LNCaP clone FGC (cell line): ENCODE results near the gene SLC66A1.

ENCODE experiments used
- DNase-seq: peaks from one replicate; pipeline ENCODE4 v3.0.0-alpha.2; 2011; ENCODE audit warnings: low read depth
- H3K4me3 ChIP-seq: 2 replicates; pipeline ENCODE4 v1.5.1; 2011; ENCODE audit warnings: mild to moderate bottlenecking, low read depth, low read length, control low read depth
- TF ChIP-seq, protein P1 (sequence below): IDR thresholded peaks from 2 replicates; pipeline ENCODE4 v1.5.1; 2012; ENCODE audit warnings: mild to moderate bottlenecking; ENCODE audit not compliant: control insufficient read depth, insufficient read depth; ENCODE audit errors: extremely low read depth

Gene SLC66A1

DNA sequence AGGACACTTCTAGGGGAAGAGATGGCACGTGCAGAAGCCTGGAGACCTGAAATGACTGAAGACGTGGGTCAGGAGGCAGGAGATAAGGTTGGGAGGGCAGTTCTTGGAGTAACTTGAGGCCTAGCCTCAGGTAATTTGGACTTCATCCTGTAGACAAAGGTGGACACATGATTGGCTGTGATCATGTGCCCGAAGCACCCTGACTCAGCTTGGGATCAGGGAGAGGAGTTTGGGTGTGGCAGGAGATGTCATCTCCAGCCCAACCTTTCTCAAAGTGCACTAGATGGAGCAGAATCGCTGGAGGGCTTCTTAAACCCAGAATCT, 1.5 kb downstream of the SLC66A1 start:
- no peak overlapping the region for H3K4me3 ChIP-seq
- TF ChIP-seq, protein P1, sequence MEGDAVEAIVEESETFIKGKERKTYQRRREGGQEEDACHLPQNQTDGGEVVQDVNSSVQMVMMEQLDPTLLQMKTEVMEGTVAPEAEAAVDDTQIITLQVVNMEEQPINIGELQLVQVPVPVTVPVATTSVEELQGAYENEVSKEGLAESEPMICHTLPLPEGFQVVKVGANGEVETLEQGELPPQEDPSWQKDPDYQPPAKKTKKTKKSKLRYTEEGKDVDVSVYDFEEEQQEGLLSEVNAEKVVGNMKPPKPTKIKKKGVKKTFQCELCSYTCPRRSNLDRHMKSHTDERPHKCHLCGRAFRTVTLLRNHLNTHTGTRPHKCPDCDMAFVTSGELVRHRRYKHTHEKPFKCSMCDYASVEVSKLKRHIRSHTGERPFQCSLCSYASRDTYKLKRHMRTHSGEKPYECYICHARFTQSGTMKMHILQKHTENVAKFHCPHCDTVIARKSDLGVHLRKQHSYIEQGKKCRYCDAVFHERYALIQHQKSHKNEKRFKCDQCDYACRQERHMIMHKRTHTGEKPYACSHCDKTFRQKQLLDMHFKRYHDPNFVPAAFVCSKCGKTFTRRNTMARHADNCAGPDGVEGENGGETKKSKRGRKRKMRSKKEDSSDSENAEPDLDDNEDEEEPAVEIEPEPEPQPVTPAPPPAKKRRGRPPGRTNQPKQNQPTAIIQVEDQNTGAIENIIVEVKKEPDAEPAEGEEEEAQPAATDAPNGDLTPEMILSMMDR: no peak
- no peak for DNase-seq

DNA sequence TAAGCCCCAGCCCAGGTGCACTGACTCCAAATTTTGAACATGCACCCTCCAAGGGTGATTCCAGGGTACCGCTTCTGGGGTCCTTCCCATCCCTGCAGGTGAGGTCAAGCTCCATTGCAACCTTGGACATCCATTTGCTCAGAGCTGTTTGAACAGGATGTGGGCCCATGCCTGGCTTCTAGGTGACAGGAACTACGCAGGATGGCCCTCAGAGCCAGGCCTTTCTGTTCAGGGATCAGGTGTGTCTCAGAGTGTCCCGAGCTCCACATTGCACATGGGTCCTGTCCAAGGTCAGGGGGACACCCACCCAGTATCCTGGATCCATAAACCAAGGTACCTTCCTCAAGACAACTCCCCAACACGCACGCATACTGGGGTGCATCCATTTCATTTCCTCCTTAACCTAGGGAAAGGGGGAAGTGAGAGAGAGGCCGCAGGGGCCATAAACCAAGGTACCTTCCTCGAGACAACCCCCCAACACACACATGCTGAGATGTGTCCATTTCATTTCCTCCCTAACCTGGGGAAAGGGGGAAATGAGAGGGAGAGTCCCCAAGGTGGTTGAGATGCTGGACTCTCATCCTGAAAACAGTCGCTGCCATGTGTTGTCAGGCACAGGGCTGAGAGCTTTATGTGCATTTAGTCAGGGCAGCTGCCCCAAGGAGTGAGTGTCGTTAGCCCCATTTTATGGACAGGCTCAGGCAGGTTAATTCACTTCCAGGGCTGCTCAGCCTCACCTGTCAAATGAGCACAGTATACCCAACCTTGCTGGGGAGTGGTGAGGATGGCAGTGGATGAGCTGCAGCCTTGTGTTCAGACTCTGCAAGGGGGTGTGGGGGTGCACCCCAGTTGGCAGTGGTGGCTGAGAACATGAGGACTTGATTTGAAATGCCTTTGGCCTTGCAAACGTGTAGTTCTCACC, 2.1 kb downstream of the SLC66A1 start:
- DNase-seq: no peak
- TF ChIP-seq, protein P1: no peak
- no peak overlapping the region for H3K4me3 ChIP-seq

DNA sequence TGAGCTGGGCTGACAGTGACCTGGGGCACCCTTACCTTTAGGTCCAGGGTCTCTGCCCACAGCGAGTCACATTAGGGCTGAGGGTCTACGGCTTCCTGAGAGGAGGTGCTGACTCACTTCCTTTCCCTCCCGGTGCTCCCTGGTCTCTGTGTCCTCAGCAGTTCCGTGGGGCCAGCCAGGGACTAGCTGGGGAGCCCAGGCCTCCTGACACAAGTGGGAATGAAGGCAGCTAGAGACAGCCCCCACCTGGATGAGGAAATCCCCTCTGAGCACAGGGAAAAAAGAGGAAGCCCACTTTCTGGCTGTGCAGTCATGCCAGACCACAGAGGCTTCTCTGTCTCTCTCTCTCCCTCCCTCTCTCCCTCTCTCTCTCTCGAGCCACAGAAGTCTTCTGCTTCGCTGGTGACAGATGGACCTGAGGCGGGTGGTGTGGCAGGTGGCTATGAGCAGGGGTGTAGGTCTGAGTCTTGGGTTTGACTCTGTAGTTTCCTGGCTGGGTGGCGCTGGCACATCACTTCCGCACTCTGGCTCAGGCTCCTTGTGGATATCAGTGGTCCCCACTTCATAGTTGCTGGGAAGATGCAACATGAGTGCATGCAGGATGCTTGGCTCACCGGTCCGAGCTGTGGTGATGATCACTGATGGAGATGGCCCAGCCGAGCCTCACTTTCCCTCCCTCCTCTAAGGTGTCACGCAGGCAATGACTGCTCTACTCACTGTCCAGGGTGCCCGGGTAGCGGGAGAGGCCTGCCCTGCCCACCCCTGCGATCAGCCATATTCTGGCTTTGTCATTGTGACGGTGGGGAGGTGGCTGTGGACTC, 3.5 kb downstream of the SLC66A1 start:
- H3K4me3 ChIP-seq: no peak overlapping the region
- TF ChIP-seq, protein P1: no peak
- no peak for DNase-seq

DNA sequence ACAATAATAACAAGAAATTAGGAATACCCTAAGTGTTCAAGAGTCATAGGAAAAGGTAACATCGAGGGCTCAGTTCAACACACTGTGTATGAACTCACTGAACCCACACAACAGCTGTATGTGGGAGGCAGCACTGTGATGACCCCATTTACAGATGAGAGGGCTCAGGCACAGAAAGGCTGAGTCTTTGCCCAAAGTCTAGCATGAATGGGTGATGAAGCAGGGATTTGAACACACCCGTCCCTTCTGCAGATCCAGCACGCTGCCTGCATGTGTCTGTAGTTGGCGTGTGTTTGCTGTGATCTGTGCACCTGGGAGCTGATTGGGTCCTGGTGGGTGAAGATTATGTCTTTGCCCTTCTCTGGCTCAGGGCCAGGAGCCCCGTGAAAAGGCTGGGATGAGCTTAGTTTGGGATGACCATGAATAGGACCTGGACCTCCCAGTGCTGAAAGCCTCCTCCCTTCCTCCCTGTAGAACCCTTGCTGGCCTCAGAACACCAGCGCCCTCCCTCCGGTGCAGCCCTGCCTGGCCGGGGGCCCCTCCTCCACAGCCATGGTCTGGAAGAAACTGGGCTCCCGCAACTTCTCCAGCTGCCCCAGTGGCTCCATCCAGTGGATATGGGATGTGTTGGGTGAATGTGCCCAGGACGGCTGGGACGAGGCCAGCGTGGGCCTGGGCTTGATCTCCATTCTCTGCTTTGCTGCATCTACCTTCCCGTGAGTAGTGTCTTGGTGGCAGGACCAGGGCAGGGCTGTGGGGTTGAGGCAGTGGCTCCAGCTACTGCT, 5.2 kb downstream of the SLC66A1 start:
- no peak overlapping the region for H3K4me3 ChIP-seq
- TF ChIP-seq, protein P1: no peak
- DNase-seq: no peak

DNA sequence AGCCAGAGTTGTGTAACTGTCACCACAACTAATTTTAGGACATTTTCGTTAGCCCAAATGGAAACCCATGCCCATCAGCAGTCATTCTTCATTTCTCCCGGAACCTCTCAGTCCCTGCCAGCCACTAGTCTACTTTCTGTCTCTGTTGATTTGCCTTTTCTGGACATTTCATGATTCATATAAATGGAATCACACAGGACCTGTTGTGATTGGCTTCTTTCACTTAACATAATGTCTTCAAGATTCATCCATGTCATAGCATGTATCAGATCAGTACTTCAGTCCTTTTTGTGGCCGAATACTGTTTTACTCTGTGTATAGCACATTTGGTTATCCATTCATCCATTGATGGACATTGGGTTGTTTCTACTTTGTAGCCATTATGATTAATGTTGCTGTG, 7.1 kb downstream of the SLC66A1 start:
- TF ChIP-seq, protein P1: no peak
- H3K4me3 ChIP-seq: no peak overlapping the region
- no peak for DNase-seq

DNA sequence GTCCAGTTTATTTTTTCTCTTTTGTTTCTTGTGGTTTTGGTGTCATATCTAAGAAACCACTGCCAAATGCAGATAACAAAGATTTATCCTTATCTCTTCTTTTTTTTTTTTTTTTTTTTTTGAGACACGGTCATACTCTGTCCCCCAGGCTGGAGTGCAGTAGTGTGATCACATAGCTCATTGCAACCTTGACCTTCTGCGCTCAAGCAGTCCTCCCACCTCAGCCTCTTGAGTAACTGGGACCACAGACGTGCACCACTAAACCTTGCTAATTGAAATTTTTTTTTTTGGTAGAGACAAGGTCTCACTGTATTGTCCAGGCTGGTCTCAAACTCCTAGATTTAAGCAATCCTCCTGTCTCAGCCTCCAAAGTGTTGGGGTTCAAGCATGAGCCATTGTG, 8.9 kb downstream of the SLC66A1 start:
- TF ChIP-seq, protein P1: no peak
- H3K4me3 ChIP-seq: no peak overlapping the region
- DNase-seq: no peak
